Heart left ventricle (tissue), 13 donors: ENCODE measurements around the gene ACOT13.

Experiments
- CTCF ChIP-seq, 12 donors: fragments of 200-600 bp; sonication (generic) in 4 of 12; IDR thresholded peaks; one replicate each; pipeline versions ENCODE4 v1.5.0 to v1.8.0; 2018 to 2022; ENCODE audit warnings: antibody characterized with exemption in 12 of 12, mild to moderate bottlenecking in 5 of 12
- POLR2A ChIP-seq, 2 donors: fragments of 450-650 bp; IDR thresholded peaks; one replicate each; pipeline ENCODE4 v1.6.1; 2017; ENCODE audit warnings: antibody characterized with exemption in 2 of 2, mild to moderate bottlenecking in 2 of 2, moderate library complexity in 2 of 2
- donor health status: ischemic (EF 13 %, LVEDD 7.1; RV severe dilation, severe dysfunction).
- donor health status: DM: no; HTN: yes; CAD: no.
- donor health status: DM: no; HTN: no; CAD: no.
- donor health status: ischemic (EF 25% LVEDD 6.9; RV normal size, moderate dysfunction).
- donor health status: ischemic (EF 25% LVEDD 5.7; RV mildly dilated, moderate dysfunction).
- donor health status: ischemic (EF 35%, LVEDD 5.7; RV mildly dilated, moderate dysfunction).
- donor health status: nonischemic (EF 11% LVEDD 7.7; RV severe dilation, severe dysfunction).
- donor health status: DM: yes; HTN: yes; CAD: no.
- donor health status: PGD.
- donor health status: ischemic (EF 29% LVEDD 5.4; RV normal size, mild dysfunction).
- donor health status: nonischemic (EF 23%, LVEDD 6.1; RV moderate dilation, normal function).

DNA sequence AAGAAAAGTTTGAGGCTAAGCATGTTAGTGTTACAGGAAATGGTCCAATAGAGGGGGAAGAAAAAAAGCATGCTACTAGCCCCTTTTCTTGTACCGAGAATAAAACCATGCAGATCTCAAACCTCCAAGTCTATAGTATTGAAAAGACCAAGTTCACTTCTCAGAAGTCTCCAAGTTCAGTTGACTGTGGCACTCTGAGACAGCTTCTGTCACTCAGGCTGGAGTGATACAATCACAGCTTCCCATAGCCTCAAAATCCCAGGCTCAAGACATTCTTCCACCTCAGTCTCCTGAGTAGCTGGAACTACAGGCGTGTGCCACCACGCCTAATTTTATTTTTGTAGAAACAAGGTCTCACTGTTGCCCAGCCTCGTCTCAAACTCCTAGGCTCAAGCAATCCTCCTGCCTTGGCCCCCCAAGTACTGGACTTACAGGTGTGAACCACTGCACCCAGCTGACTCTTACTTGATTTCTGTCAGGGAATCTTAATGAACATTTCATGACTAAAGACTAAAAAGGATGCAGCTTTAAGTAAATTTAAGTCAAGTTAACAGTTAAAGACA is 35.9 kb downstream of the ACOT13 start:
- TF ChIP-seq CTCF (IDR thresholded peaks at IDR 0.05) (no peak), POLR2A (IDR thresholded peaks at IDR 0.05) (no peak)
